HG02763 (cell line): ENCODE results near the gene PARP1.

Experiments
- ATAC-seq: cut with Tn5 transposase; IDR thresholded peaks from one replicate; pipeline ENCODE4 v1.9.1; 2021; ENCODE audit warnings: mild to moderate bottlenecking, moderate library complexity; ENCODE audit not compliant: unreplicated experiment

The PARP1 gene

DNA sequence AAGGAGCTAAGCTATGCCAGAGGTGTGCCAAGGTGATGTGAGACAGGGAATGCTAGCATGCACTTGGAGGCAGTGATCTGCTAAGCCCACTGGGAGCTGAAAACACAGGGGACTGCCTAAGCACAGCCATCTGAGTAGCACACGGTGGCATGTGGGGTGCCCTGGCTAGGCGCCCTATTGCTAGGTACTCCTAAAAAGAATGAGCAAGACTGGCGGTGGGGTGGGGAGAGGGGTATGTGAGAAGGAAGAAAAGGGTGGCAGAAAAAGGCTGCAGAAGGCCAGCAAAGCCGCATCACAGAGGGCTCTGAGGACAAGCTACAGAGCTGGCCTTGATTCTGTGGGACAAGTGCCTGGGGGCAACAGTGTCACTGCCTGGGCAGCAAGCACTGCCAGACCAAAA, 23.9 kb downstream of the PARP1 start:
- no peak for ATAC-seq

- ATAC-seq, result no peak
These were observed 25.9 kb downstream of the PARP1 start for GRCh38 chr1:226382030-226382429.

GRCh38 chr1:226381226-226381998, 26.5 kb downstream of the PARP1 start:
- no peak for ATAC-seq

GRCh38 chr1:226378071-226378470, 29.8 kb downstream of the PARP1 start:
- no peak for ATAC-seq

- no peak for ATAC-seq
These were observed 31.6 kb downstream of the PARP1 start for GRCh38 chr1:226376300-226376699.

- no peak for ATAC-seq
These were observed 34.5 kb downstream of the PARP1 start for GRCh38 chr1:226373376-226373775.

DNA sequence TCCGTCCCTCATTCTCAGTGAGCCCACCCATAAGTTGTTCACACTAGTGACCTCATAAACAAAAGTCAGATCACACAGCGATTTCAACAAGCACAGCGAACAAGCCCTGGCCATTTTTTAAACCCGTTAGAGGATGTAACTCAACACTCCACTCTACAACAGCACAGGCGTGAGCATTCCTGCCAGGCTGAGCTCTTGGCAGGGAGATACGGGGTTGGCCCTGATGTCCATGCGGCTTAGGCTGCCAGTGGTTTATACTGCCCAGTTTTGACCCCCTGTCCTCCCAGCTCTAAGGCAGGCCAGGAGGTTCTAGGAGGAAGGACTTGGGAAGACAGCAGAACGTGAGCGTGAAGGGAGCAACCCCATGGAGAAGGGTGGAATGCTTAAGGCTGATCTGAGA, 35.0 kb downstream of the PARP1 start:
- ATAC-seq, result no peak

DNA sequence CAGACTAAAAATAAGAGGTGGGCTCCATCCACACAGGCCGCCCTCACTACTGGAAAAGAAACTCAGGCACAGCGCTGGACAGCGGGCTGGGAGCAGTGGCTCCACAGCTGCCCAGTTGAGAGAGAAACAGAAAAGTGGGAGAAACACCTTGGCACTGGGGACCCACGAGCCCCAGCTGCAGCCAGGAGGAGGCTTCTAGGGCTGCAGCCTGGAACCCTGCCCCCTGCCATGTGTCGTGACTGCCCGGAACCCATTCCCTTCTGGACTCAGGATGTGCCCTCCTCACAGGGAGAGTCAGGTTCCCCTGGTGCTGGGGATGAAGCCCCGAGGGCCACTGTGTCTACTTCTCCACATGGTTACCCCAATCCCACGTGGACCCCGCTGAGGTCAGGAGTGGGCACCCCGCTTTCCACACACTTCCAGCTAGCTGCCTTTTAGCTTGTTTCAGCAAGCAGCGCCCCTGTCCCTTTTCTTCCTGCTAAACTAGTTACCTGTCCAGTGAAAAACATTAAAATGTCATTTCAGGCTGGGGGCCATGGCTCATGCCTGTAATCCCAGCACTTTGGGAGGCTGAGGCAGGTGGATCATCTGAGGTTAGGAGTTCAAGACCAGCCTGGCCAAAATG, 35.9 kb downstream of the PARP1 start:
- ATAC-seq, result no peak

DNA sequence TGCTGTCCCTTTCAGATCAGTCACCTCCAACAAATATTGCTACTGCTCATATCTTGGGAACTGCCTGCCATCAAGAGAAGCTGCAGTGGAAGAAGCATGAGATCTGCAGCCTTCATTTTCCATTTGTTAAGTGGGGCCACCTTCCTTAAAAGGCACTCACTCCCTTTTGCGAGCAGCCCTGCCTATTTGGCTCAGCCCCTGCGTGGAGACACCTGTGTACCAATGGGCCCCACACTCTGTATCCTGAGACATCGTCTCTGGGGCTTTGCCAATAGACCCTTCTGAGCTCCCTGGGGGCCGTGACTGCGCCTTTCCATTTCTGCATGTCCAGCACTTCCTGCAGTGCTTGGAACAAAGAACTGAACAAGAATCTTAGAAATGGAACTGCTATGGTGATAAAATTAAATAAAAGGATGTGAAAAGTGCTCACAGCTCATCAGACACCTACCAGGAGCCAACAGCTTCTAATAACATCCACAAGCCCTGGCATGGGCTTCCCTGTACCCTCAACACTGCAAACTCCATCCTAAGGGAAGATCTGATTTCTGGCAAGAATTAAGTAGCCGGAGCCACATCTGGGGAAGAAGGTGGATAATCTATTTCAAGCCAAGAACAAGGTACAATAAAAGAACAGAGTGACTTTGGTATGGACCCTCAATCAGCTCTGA, 36.7 kb downstream of the PARP1 start:
- ATAC-seq, result no peak

- peak; percentile 62 for ATAC-seq
These were observed 37.6 kb downstream of the PARP1 start for GRCh38 chr1:226370144-226370923.

DNA sequence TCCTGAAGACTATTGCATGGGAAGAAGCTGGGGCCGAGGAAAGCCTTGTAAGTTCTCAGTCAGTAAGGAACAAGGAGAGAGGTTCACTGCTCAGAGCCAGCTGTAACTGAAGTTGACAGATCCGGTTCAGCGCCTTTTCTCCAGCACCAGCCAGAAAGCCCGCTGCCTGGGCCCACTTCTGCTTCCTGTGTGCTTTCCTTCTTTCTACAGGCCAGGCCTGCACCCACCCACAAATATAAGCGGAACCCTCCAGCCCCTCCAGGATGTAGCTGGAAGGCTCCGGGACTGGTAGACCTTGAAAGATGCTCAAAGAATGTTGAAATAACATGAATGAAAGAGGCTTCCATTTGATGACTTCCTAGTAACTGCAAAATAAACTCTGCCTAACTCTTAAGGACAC, 38.8 kb downstream of the PARP1 start:
- ATAC-seq, result no peak

GRCh38 chr1:226366290-226366689, 41.6 kb downstream of the PARP1 start:
- ATAC-seq, result no peak

DNA sequence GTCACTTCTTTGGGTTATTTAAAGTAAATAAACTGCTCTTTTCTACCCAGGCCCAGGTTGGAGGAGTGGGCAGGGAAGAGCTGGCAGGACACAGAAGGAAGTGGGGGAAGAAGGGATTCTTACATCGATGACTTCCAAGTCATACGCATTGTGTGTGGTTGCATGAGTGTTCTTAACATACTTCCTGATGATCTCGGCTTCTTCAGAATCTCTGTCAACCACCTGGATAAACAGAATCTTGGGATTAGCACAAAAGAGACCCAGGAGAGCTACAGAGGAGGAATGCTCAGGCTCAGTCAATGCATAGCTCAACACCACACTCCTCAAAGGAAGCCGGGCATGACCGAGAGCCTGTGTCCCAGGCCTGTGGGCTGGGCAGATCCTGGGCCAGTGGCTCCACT, 42.1 kb downstream of the PARP1 start:
- ATAC-seq, result no peak

DNA sequence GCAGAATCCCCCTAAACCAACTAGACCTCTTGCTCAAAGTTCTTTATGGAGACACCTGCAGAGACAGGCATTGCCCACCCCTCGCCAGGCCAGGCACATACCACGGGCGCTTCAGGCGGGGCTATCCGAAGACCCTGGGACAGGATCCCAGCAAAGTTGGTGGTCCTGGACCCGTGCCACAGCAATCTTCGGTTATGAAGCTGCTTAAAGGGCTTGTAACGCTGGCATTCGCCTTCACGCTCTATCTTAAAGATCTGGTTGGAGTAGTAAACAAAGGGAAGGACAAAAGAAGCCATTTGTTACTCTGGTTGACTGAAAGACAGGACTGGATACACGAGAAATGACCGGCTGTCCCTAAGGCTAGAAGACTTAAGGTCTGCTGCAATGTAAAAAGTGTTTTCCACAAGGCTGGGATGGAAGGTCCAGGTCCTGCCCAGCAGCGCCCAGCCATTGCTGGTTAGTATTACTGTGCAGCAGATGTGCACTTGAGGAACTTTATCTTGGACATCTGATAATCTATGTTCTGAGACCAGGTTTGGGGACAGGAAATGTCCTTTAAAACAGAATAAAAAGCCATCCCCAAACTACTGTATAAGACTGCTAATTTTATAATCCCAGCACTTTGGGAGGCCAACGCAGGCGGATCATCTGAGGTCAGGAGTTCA, 42.9 kb downstream of the PARP1 start:
- no peak for ATAC-seq

DNA sequence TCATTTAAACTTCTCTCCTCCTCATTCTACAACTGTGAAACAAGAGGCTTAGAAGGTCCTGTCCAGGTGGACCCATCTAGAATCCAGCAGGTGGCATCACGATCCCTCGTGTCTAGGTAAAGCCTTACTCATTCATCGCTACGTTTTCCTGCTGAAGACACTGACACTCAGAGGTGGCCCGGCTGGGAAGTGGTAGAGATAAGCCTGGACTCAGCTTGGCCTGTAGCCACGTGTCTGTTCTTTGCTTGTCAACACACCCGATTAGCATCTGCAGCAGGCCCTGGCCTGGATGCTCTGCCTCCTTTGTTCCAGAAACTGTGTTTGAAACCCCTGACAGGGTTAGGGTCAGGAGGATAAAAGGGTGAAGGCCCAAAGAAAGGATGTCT, 43.4 kb downstream of the PARP1 start:
- no peak for ATAC-seq

DNA sequence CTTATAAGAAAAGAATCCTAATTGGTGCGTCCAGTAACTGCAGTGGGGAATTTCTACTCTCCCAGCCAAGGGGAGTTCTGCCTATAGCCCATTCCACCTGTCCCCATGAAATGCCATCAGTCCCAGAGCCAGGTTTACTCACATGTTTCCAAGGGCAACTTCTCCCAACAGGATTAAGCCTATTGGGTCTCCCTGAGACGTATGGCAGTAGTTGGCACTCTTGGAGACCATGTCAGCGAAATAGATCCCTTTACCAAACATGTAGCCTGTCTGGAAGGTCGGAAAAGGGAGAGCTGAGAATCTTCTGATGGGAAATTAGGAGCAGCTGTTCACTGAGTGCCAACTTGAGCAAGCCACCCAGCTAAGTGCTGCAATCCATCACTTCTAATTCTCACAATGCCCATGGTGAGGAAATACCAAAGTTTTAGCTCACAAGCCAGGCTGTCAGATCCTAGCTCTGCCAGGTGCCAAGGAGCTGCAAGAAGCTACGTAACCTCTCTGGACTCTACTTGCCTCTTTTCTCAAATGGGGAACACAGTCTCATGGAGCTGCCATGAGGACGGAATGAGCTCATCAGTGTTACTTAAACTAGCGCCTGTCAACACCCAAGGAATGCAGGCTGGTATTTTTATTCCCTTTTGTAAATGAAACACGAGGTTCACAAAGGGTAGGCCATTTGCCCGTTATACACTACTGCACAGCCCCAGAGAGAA, 43.9 kb downstream of the PARP1 start:
- no peak for ATAC-seq

DNA sequence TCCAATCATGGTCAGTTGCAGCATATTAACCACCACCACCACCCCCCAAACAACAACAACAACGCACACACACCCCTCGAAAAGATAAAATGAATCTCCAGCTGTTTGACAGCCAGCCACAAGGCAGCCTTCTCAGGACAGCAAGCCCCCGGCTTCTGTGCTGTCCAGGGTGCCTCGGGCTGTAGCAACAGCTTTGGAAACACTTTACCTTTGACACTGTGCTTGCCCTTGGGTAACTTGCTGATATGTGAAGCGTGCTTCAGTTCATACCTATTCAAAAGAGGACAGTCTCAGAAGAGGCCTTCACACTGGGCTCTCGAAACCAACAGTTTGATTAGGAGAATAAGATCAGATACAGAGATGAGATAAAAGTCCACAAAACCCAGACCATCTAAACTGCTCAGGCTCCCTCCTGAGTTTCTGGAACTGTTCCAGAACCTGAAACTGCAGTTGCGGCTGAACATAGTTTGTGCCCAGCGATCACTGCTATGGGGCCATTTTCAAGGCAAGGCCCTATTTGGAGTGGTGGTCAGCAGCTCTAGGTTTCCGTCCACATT, 44.9 kb downstream of the PARP1 start:
- ATAC-seq, result no peak

- ATAC-seq, result no peak
These were observed 45.5 kb downstream of the PARP1 start for GRCh38 chr1:226362361-226362760.

- ATAC-seq, result peak; percentile 53
These were observed 47.7 kb downstream of the PARP1 start for GRCh38 chr1:226360106-226360746.
